HUES64 (cell line): ENCODE measurements around the gene B4GALT6.

Experiments used
- H3K27ac ChIP-seq: 2 replicates; pipeline ENCODE4 v1.7.0; 2013; ENCODE audit warnings: low read depth, low read length, inconsistent platforms
- H3K27me3 ChIP-seq: 2 replicates; pipeline ENCODE4 v1.6.1; 2013; ENCODE audit warnings: mild to moderate bottlenecking, low read length; ENCODE audit not compliant: insufficient read depth
- H3K36me3 ChIP-seq: 2 replicates; pipeline ENCODE4 v1.6.1; 2013; ENCODE audit warnings: mild to moderate bottlenecking, low read length; ENCODE audit not compliant: insufficient read depth
- H3K4me1 ChIP-seq: 2 replicates; pipeline ENCODE4 v1.6.1; 2013; ENCODE audit warnings: mild to moderate bottlenecking, low read length, moderate library complexity; ENCODE audit not compliant: insufficient read depth
- H3K4me3 ChIP-seq: 2 replicates; pipeline ENCODE4 v1.5.1; 2013; ENCODE audit warnings: mild to moderate bottlenecking, low read length, moderate library complexity
- H3K9ac ChIP-seq: 2 replicates; pipeline ENCODE4 v1.6.1; 2013; ENCODE audit warnings: mild to moderate bottlenecking, low read depth, low read length
- H3K9me3 ChIP-seq: 2 replicates; pipeline ENCODE4 v1.6.1; 2013; ENCODE audit warnings: low read depth, low read length; ENCODE audit not compliant: insufficient read depth
- WGBS: fragments of 150-250, 120-280 bp; methylation state at CpG from one replicate; pipeline ENCODE4 v1.1.7; 2013; ENCODE audit warnings: missing lambda C conversion rate; 5-methylcytosine and 5-hydroxymethylcytosine counted together

B4GALT6 gene

DNA sequence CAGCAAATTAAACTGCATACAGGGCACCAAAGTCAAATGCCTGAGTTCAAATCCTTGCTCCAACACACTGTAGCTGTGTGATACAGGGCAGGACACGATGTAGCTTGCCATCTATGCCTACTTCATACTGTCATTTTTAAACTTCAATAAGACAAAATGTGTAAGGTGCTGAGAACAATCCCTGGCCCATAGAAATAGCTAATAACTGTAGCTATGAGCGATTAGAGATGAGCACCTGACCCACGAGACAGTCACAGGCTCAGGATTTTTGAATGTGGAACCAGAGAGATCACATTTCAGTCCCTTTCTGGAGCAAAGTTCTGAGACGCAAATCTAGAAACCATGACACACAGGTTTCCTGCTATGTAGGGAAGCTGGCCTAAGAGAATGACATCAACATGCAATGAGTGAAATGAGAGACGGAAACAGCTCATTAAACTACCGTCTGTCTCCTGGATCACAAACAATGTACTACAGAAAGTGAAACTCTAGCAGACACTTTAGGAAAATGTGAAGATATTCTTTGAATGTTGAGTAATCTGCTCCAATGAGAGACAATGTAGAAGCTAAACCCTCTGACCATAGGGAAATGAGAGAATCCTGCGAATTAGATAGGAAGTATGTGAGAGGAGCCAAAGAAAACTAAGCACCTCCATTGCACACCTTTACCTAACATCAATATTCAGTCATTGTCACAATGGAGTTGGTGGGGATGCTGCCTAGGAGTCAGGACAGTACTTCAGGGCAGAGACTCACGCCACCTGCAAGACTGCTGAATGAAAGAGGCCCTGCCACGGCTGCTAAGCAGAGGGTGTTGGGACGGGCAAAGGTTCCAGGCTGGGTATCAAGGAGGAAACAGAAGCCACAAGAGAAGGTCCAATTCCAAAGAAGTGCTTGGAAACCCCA is 25.5 kb downstream of the B4GALT6 start:
- 89% methylated on average over 10 of the region's 10 CpGs for WGBS
- H3K9ac ChIP-seq, result no peak overlapping the region
- no peak overlapping the region for H3K4me3 ChIP-seq
- H3K36me3 ChIP-seq, result peaks cover 31% of the 10 kb centered on the region
- no peak overlapping the region for H3K27ac ChIP-seq
- peaks cover 5% of the 10 kb centered on the region; the same call in 1 of the 2 replicates for H3K4me1 ChIP-seq
- H3K27me3 ChIP-seq, result no peaks in the 10 kb centered on the region
- peaks cover 5% of the 10 kb centered on the region; the same call in 1 of the 2 replicates for H3K9me3 ChIP-seq

DNA sequence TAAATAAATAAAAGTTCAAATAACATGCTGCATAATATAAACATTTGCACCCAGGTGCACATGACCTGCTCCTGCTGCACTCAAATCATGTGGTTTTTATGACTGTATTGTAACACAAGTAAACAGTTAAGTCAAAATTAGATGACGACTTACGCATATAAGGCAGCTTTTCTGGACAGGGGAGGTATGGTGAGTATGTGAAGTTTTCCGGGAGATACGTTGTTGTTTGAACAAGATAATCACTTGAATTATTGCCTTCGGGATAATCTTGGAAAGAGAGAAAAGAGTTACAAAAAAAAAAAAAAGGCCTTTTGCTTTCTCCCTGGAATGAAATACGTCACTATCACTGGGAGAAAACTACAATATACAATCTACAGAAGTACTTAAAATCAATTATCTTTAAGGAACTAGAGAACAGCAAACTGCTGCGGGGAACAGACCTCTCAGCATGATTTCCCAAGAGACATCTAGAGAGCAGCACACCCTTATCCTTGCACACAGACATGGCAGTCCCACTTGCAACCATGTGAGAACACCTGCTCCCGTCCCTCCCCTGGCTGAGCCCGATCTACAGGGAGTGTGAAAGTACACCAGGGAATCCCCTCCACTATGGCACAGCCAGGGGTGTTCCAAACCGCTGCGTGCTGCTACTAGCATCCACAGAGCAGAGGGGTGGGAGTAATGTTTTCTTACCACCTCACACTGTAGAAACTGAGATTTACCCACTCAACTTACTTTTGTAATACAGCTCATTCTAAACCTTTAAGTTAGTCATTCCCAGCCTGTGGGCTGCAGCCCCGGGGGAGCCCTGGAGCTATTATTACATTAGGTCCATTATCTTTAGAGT is 26.3 kb downstream of the B4GALT6 start:
- Histone ChIP-seq H3K9ac (no peak overlapping the region), H3K27me3 (no peaks in the 10 kb centered on the region), H3K4me3 (no peak overlapping the region), H3K27ac (no peak overlapping the region), H3K4me1 (peaks cover 5% of the 10 kb centered on the region; the same call in 1 of the 2 replicates), H3K9me3 (peaks cover 5% of the 10 kb centered on the region; the same call in 1 of the 2 replicates), H3K36me3 (peaks cover 27% of the 10 kb centered on the region)
- WGBS, result 92% methylated on average over 10 of the region's 12 CpGs

GRCh38 chr18:31656754-31657153 is 27.6 kb downstream of the B4GALT6 start:
- no peak overlapping the region for H3K4me3 ChIP-seq
- H3K4me1 ChIP-seq, result peaks cover 5% of the 10 kb centered on the region; the same call in 1 of the 2 replicates
- H3K9ac ChIP-seq, result no peak overlapping the region
- H3K27me3 ChIP-seq, result no peaks in the 10 kb centered on the region
- H3K27ac ChIP-seq, result no peak overlapping the region
- WGBS, result no CpG with 5 or more reads among the region's 2 CpGs
- H3K36me3 ChIP-seq, result peaks cover 31% of the 10 kb centered on the region
- peaks cover 5% of the 10 kb centered on the region; the same call in 1 of the 2 replicates for H3K9me3 ChIP-seq

GRCh38 chr18:31655354-31655753 is 29.0 kb downstream of the B4GALT6 start:
- no peak overlapping the region for H3K4me3 ChIP-seq
- peaks cover 24% of the 10 kb centered on the region for H3K36me3 ChIP-seq
- no peak overlapping the region for H3K9ac ChIP-seq
- no peaks in the 10 kb centered on the region for H3K27me3 ChIP-seq
- no peaks in the 10 kb centered on the region for H3K9me3 ChIP-seq
- peaks cover 5% of the 10 kb centered on the region; the same call in 1 of the 2 replicates for H3K4me1 ChIP-seq
- H3K27ac ChIP-seq, result no peak overlapping the region
- 84% methylated on average over 4 of the region's 4 CpGs for WGBS

DNA sequence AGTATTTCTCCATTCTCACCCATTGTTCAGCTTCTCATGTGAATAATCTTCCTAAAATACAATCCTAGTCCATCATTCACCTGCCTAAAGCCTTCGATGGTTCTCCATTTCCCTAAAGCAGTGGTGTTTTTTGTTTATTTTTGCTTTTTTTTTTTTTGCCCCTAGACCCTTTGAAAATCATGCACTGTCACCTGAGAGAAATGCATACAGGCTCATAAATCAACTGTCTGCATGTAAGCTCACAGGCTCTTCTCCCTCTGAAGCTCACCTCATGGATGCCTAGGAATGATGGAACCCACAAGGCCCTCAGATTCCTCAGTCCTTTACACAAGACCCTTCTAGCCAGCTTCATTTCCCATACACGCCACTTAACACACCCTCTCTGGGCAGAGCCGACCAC is 31.5 kb downstream of the B4GALT6 start:
- no peak overlapping the region for H3K9ac ChIP-seq
- 97% methylated on average over 3 of the region's 3 CpGs for WGBS
- H3K27me3 ChIP-seq, result no peaks in the 10 kb centered on the region
- H3K36me3 ChIP-seq, result peaks cover 22% of the 10 kb centered on the region
- no peaks in the 10 kb centered on the region for H3K9me3 ChIP-seq
- H3K27ac ChIP-seq, result no peak overlapping the region
- peaks cover 19% of the 10 kb centered on the region for H3K4me1 ChIP-seq
- no peak overlapping the region for H3K4me3 ChIP-seq

GRCh38 chr18:31652357-31652756 is 32.0 kb downstream of the B4GALT6 start:
- whole genome bisulfite sequencing, result 93% methylated on average over 9 of the region's 9 CpGs
- Histone ChIP-seq H3K4me3 (no peak overlapping the region), H3K27ac (no peak overlapping the region), H3K36me3 (peaks cover 17% of the 10 kb centered on the region), H3K4me1 (peaks cover 24% of the 10 kb centered on the region), H3K9me3 (no peaks in the 10 kb centered on the region), H3K9ac (no peak overlapping the region), H3K27me3 (no peaks in the 10 kb centered on the region)

- Histone ChIP-seq H3K9ac (no peak overlapping the region), H3K9me3 (no peaks in the 10 kb centered on the region), H3K27me3 (no peaks in the 10 kb centered on the region), H3K27ac (no peak overlapping the region), H3K4me3 (no peak overlapping the region), H3K4me1 (peaks cover 34% of the 10 kb centered on the region), H3K36me3 (peaks cover 8% of the 10 kb centered on the region)
- whole genome bisulfite sequencing, result 78% methylated on average over 4 of the region's 4 CpGs
Measured at GRCh38 chr18:31651369-31651768, 33.0 kb downstream of the B4GALT6 start.

- Histone ChIP-seq H3K4me1 (peaks cover 44% of the 10 kb centered on the region), H3K27ac (no peak overlapping the region), H3K36me3 (peaks cover 4% of the 10 kb centered on the region), H3K4me3 (no peak overlapping the region), H3K9ac (no peak overlapping the region), H3K9me3 (no peaks in the 10 kb centered on the region), H3K27me3 (no peaks in the 10 kb centered on the region)
- WGBS, result 66% methylated on average over 4 of the region's 4 CpGs
Measured at GRCh38 chr18:31649978-31650719, 34.2 kb downstream of the B4GALT6 start.

DNA sequence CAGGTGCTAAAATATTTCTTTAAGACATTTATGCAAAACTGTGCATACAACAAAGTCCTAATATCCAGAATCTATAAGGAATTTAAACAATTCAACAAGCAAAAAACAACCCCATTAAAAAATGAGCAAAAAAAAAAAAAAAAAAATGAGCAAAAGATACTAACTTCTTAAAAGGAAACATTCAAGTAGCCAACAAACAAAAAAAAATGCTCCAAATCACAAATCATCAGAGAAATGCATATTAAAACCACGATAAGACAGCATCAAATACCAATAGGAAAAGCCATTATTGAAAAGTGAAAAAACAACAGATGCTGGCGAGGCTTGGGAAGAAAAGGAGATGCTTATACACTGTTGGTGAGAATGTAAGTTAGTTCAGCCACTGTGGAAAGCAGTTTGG is 34.9 kb downstream of the B4GALT6 start:
- Histone ChIP-seq H3K27me3 (no peaks in the 10 kb centered on the region), H3K4me1 (peaks cover 49% of the 10 kb centered on the region), H3K9ac (no peak overlapping the region), H3K4me3 (no peak overlapping the region), H3K9me3 (no peaks in the 10 kb centered on the region), H3K36me3 (peaks cover 9% of the 10 kb centered on the region), H3K27ac (no peak overlapping the region)
- 93% methylated on average over 2 of the region's 2 CpGs for WGBS

GRCh38 chr18:31648966-31649429 is 35.4 kb downstream of the B4GALT6 start:
- H3K36me3 ChIP-seq, result peaks cover 13% of the 10 kb centered on the region
- no peaks in the 10 kb centered on the region for H3K27me3 ChIP-seq
- peaks cover 49% of the 10 kb centered on the region for H3K4me1 ChIP-seq
- no peaks in the 10 kb centered on the region for H3K9me3 ChIP-seq
- no peak overlapping the region for H3K4me3 ChIP-seq
- no peak overlapping the region for H3K9ac ChIP-seq
- no peak overlapping the region for H3K27ac ChIP-seq
- WGBS, result 93% methylated on average over 2 of the region's 2 CpGs
